ENCODE results near the gene LAMTOR1.

GRCh38 chr11:72114570-72114969 is 11.5 kb upstream of the LAMTOR1 start:
- no peak for TF ChIP-seq CTCF (optimal IDR thresholded peaks at IDR 0.05 in 1 of 3, IDR thresholded peaks at IDR 0.05 in 1 of 3, conservative IDR thresholded peaks at IDR 0.05 in 1 of 3; ENCODE audit: extremely low read depth in 1 of 3, insufficient read depth in 2 of 3, low read length in 3 of 3)
- no peak for TF ChIP-seq EZH2 (IDR thresholded peaks at IDR 0.05; ENCODE audit: low read length)
